HEK293 (cell line): ENCODE data around the gene CDCA4.
A peak's percentile ranks its signal among the peaks of the same experiment; 100 is the strongest.

Experiments used
- CTCF ChIA-PET: fragments of 350-600 bp; formaldehyde crosslinking; extraction: SDS; loops from one replicate; lab custom pipeline; 2021; ENCODE audit warnings: antibody characterized with exemption; lab: Yijun Ruan, JAX
- POLR2A ChIA-PET: fragments of 300-600 bp; formaldehyde crosslinking; extraction: SDS; loops from one replicate; lab custom pipeline; 2020; ENCODE audit warnings: antibody characterized with exemption, inconsistent platforms; lab: Yijun Ruan, JAX
- H3K27ac ChIP-seq: fragments of 200-500 bp; sonication (Bioruptor generic); 2 replicates; pipeline ENCODE4 v1.5.1; 2014; ENCODE audit warnings: low read depth, low read length, control low read depth, inconsistent platforms; ENCODE audit errors: extremely low read depth
- H3K36me3 ChIP-seq, 2 experiments: fragments of 200-500 bp in 1 of 2; sonication (Bioruptor generic) in 1 of 2; 1 replicate in 1 of 2; 2 replicates in 1 of 2; pipeline ENCODE4 v1.5.1; 2014 to 2017; ENCODE audit warnings: inconsistent platforms in 2 of 2, low read length in 2 of 2; ENCODE audit not compliant: control insufficient read depth in 2 of 2, insufficient read depth in 1 of 2
- H3K4me1 ChIP-seq: fragments of 200-500 bp; sonication (Bioruptor generic); 2 replicates; pipeline ENCODE4 v1.5.1; 2014; ENCODE audit warnings: mild to moderate bottlenecking, low read length, inconsistent platforms; ENCODE audit not compliant: control insufficient read depth, insufficient read depth
- H3K4me3 ChIP-seq: 2 replicates; pipeline ENCODE4 v1.5.1; 2011; ENCODE audit warnings: low read depth, mild to moderate bottlenecking, control low read depth, low read length, moderate library complexity
- H3K9me3 ChIP-seq: fragments of 200-500 bp; sonication (Bioruptor generic); 2 replicates; pipeline ENCODE4 v1.5.1; 2014; ENCODE audit warnings: low read depth, low read length, inconsistent platforms; ENCODE audit not compliant: control insufficient read depth, insufficient read depth
- EGR2 ChIP-seq: fragments of 450-650 bp; formaldehyde crosslinking; IDR thresholded peaks from 2 replicates; pipeline ENCODE4 v1.5.1; 2016; ENCODE audit warnings: low read depth, missing biosample characterization, missing genetic modification characterization
- GLIS1 ChIP-seq: fragments of 450-650 bp; formaldehyde crosslinking; IDR thresholded peaks from 2 replicates; pipeline ENCODE4 v1.5.1; 2016; ENCODE audit warnings: missing biosample characterization, missing genetic modification characterization
- GLIS2 ChIP-seq: fragments of 450-650 bp; formaldehyde crosslinking; IDR thresholded peaks from 2 replicates; pipeline ENCODE4 v1.5.1; 2016; ENCODE audit warnings: missing biosample characterization, missing genetic modification characterization
- KLF1 ChIP-seq: fragments of 450-650 bp; formaldehyde crosslinking; IDR thresholded peaks from 2 replicates; pipeline ENCODE4 v1.5.1; 2016; ENCODE audit warnings: missing biosample characterization, missing genetic modification characterization
- KLF16 ChIP-seq: fragments of 450-650 bp; formaldehyde crosslinking; IDR thresholded peaks from 2 replicates; pipeline ENCODE4 v1.5.1; 2017; ENCODE audit warnings: missing biosample characterization, missing genetic modification characterization
- OSR2 ChIP-seq: fragments of 450-650 bp; formaldehyde crosslinking; IDR thresholded peaks from 2 replicates; pipeline ENCODE4 v1.5.1; 2016; ENCODE audit warnings: missing biosample characterization, missing genetic modification characterization
- REPIN1 ChIP-seq: fragments of 450-650 bp; formaldehyde crosslinking; IDR thresholded peaks from 2 replicates; pipeline ENCODE4 v1.5.1; 2017; ENCODE audit warnings: missing biosample characterization, missing genetic modification characterization, low read depth
- SCRT1 ChIP-seq: fragments of 450-650 bp; formaldehyde crosslinking; IDR thresholded peaks from 2 replicates; pipeline ENCODE4 v1.5.1; 2016; ENCODE audit warnings: missing biosample characterization, missing genetic modification characterization, borderline replicate concordance
- SP3 ChIP-seq: fragments of 450-650 bp; formaldehyde crosslinking; IDR thresholded peaks from 2 replicates; pipeline ENCODE4 v1.5.1; 2016; ENCODE audit warnings: missing biosample characterization, missing genetic modification characterization
- TCF7L2 ChIP-seq: IDR thresholded peaks from 2 replicates; pipeline ENCODE4 v1.6.1; 2011; ENCODE audit warnings: low read depth, mild to moderate bottlenecking, inconsistent platforms, low read length, moderate library complexity, borderline replicate concordance
- WT1 ChIP-seq: fragments of 450-650 bp; formaldehyde crosslinking; IDR thresholded peaks from 2 replicates; pipeline ENCODE4 v1.5.1; 2016; ENCODE audit warnings: missing biosample characterization, missing genetic modification characterization
- ZBTB17 ChIP-seq: fragments of 450-650 bp; formaldehyde crosslinking; IDR thresholded peaks from 2 replicates; pipeline ENCODE4 v1.5.1; 2016; ENCODE audit warnings: missing biosample characterization, missing genetic modification characterization
- ZFHX2 ChIP-seq: fragments of 450-650 bp; formaldehyde crosslinking; conservative IDR thresholded peaks from 2 replicates; pipeline ENCODE4 v1.5.1; 2016; ENCODE audit warnings: missing biosample characterization, missing genetic modification characterization
- ZFP3 ChIP-seq: fragments of 450-650 bp; formaldehyde crosslinking; IDR thresholded peaks from 2 replicates; pipeline ENCODE4 v1.5.1; 2016; ENCODE audit warnings: low read depth, missing biosample characterization, missing genetic modification characterization
- ZIC2 ChIP-seq: fragments of 450-650 bp; formaldehyde crosslinking; IDR thresholded peaks from 2 replicates; pipeline ENCODE4 v1.5.1; 2016; ENCODE audit warnings: missing biosample characterization, missing genetic modification characterization
- ZNF202 ChIP-seq: fragments of 450-650 bp; formaldehyde crosslinking; IDR thresholded peaks from 2 replicates; pipeline ENCODE4 v1.5.1; 2016; ENCODE audit warnings: missing biosample characterization, missing genetic modification characterization, borderline replicate concordance
- ZNF211 ChIP-seq: fragments of 450-650 bp; formaldehyde crosslinking; IDR thresholded peaks from 2 replicates; pipeline ENCODE4 v1.5.1; 2016; ENCODE audit warnings: low read depth, missing biosample characterization, missing genetic modification characterization
- ZNF341 ChIP-seq: fragments of 450-650 bp; formaldehyde crosslinking; IDR thresholded peaks from 2 replicates; pipeline ENCODE4; 2016; ENCODE audit warnings: low read depth, missing biosample characterization, missing genetic modification characterization
- ZNF354C ChIP-seq: fragments of 450-650 bp; formaldehyde crosslinking; IDR thresholded peaks from 2 replicates; pipeline ENCODE4 v1.5.1; 2016; ENCODE audit warnings: missing biosample characterization, missing genetic modification characterization, low read depth, borderline replicate concordance
- ZNF423 ChIP-seq: fragments of 450-650 bp; formaldehyde crosslinking; IDR thresholded peaks from 2 replicates; pipeline ENCODE4 v1.5.1; 2016; ENCODE audit warnings: missing biosample characterization, missing genetic modification characterization
- ZNF521 ChIP-seq: fragments of 450-650 bp; formaldehyde crosslinking; IDR thresholded peaks from 2 replicates; pipeline ENCODE4 v1.5.1; 2017; ENCODE audit warnings: missing biosample characterization, mild to moderate bottlenecking, missing genetic modification characterization
- ZNF549 ChIP-seq: fragments of 450-650 bp; IDR thresholded peaks from 2 replicates; pipeline ENCODE4 v1.5.1; 2018; ENCODE audit warnings: missing biosample characterization, missing genetic modification characterization, mild to moderate bottlenecking, inconsistent platforms, moderate library complexity
- ZNF596 ChIP-seq: fragments of 450-650 bp; IDR thresholded peaks from 2 replicates; pipeline ENCODE4 v1.5.0; 2018; ENCODE audit warnings: missing biosample characterization, mild to moderate bottlenecking, missing genetic modification characterization, moderate library complexity
- ZNF626 ChIP-seq: fragments of 450-650 bp; sonication (Bioruptor Pico); formaldehyde crosslinking; IDR thresholded peaks from 2 replicates; pipeline ENCODE4 v1.5.1; 2018; ENCODE audit warnings: missing biosample characterization, missing genetic modification characterization, inconsistent platforms
- ZNF707 ChIP-seq: fragments of 450-650 bp; formaldehyde crosslinking; IDR thresholded peaks from 2 replicates; pipeline ENCODE4 v1.5.1; 2016; ENCODE audit warnings: missing biosample characterization, missing genetic modification characterization
- ZNF791 ChIP-seq: fragments of 450-650 bp; formaldehyde crosslinking; IDR thresholded peaks from 2 replicates; pipeline ENCODE4 v1.5.1; 2016; ENCODE audit warnings: missing biosample characterization, missing genetic modification characterization
- TF ChIP-seq, protein P1 (sequence below): fragments of 450-650 bp; formaldehyde crosslinking; IDR thresholded peaks from 2 replicates; pipeline ENCODE4 v1.5.1; 2016; ENCODE audit warnings: missing biosample characterization, missing genetic modification characterization
- TF ChIP-seq, protein P2 (sequence below): fragments of 450-650 bp; formaldehyde crosslinking; IDR thresholded peaks from 2 replicates; pipeline ENCODE4 v1.5.1; 2016; ENCODE audit warnings: missing biosample characterization, missing genetic modification characterization, low read depth
- TF ChIP-seq, protein P3 (sequence below): fragments of 450-650 bp; formaldehyde crosslinking; IDR thresholded peaks from 2 replicates; pipeline ENCODE4 v1.5.1; 2016; ENCODE audit warnings: missing biosample characterization, missing genetic modification characterization
- TF ChIP-seq, protein P4 (sequence below): fragments of 450-650 bp; formaldehyde crosslinking; IDR thresholded peaks from 2 replicates; pipeline ENCODE4 v1.5.1; 2017; ENCODE audit warnings: missing biosample characterization, missing genetic modification characterization

Gene CDCA4

DNA sequence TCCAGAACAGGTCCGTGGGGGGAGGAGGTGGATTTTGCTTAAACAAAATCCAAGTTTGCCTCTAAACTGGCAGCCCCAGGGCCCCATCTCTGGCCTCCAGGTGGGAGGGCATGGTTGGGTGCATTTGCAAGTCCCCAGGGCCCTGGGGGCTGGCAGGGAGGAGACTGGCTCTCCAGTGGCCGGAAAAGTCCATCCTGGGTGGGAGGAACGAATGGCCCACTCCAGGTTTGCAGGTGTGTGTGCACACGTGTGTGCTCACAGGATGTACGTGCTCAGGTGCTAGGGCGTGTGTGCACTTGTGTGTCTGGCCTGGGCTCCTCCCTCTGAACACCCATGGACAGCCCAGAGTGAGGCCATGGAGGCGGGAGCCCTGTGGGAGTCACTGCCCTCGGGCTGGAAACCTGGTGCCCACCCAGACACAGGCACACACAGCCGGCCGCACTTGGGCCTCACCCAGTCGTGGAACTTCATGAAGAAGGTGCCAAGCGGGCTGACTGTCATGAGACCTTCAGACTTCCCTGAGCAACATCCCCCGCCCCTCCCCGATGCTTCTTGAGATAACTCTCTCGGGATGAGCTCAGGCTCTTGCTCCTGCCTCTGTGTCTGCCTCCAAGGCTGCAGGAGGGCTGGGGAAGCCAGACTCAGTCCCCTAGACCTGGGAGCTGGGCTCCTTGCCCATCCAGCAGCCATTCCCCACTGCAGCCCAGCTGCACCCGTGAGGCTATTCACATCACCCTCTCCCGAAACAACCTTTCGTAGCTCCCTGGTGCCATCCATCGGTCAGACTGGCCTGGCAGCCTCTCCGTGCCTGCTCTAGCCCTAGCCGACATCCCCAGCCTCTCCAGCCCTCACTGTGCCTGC lies 52.1 kb downstream of the CDCA4 start (continued):
- TF ChIP-seq, protein P1, sequence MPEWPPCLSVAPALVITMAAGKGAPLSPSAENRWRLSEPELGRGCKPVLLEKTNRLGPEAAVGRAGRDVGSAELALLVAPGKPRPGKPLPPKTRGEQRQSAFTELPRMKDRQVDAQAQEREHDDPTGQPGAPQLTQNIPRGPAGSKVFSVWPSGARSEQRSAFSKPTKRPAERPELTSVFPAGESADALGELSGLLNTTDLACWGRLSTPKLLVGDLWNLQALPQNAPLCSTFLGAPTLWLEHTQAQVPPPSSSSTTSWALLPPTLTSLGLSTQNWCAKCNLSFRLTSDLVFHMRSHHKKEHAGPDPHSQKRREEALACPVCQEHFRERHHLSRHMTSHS (tag by site-specific recombination): no peak
- TF ChIP-seq ZNF707: no peak
- peak; percentile 73 for TF ChIP-seq ZBTB17 (tag by site-specific recombination)
- TF ChIP-seq, protein P2, sequence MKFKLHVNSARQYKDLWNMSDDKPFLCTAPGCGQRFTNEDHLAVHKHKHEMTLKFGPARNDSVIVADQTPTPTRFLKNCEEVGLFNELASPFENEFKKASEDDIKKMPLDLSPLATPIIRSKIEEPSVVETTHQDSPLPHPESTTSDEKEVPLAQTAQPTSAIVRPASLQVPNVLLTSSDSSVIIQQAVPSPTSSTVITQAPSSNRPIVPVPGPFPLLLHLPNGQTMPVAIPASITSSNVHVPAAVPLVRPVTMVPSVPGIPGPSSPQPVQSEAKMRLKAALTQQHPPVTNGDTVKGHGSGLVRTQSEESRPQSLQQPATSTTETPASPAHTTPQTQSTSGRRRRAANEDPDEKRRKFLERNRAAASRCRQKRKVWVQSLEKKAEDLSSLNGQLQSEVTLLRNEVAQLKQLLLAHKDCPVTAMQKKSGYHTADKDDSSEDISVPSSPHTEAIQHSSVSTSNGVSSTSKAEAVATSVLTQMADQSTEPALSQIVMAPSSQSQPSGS (tag by site-specific recombination): no peak
- TF ChIP-seq KLF1 (tag by site-specific recombination): peak; percentile 81
- TF ChIP-seq, protein P3, sequence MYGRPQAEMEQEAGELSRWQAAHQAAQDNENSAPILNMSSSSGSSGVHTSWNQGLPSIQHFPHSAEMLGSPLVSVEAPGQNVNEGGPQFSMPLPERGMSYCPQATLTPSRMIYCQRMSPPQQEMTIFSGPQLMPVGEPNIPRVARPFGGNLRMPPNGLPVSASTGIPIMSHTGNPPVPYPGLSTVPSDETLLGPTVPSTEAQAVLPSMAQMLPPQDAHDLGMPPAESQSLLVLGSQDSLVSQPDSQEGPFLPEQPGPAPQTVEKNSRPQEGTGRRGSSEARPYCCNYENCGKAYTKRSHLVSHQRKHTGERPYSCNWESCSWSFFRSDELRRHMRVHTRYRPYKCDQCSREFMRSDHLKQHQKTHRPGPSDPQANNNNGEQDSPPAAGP: peak; percentile 75; the same call in 1 of the 2 replicates
- peak; percentile 20; the same call in 1 of the 2 replicates for TF ChIP-seq GLIS2 (tag by site-specific recombination)
- no peak for TF ChIP-seq ZNF202 (tag by site-specific recombination)
- no peak for TF ChIP-seq ZNF596 (tag by site-specific recombination)
- TF ChIP-seq KLF16: no peak
- TF ChIP-seq ZNF626 (tag by site-specific recombination): no peak
- TF ChIP-seq, protein P4, sequence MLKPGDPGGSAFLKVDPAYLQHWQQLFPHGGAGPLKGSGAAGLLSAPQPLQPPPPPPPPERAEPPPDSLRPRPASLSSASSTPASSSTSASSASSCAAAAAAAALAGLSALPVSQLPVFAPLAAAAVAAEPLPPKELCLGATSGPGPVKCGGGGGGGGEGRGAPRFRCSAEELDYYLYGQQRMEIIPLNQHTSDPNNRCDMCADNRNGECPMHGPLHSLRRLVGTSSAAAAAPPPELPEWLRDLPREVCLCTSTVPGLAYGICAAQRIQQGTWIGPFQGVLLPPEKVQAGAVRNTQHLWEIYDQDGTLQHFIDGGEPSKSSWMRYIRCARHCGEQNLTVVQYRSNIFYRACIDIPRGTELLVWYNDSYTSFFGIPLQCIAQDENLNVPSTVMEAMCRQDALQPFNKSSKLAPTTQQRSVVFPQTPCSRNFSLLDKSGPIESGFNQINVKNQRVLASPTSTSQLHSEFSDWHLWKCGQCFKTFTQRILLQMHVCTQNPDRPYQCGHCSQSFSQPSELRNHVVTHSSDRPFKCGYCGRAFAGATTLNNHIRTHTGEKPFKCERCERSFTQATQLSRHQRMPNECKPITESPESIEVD (tag by site-specific recombination): no peak
- peak; percentile 31; the same call in 1 of the 2 replicates for TF ChIP-seq ZIC2 (tag by site-specific recombination)
- TF ChIP-seq ZFHX2 (tag by site-specific recombination): peak; percentile 76; the same call in 1 of the 2 replicates
- peak; percentile 68; the same call in 1 of the 2 replicates for TF ChIP-seq EGR2
- no peak for TF ChIP-seq REPIN1 (tag by site-specific recombination)
- TF ChIP-seq SCRT1 (tag by site-specific recombination): no peak
- peak; percentile 51 for TF ChIP-seq WT1 (tag by site-specific recombination)
- TF ChIP-seq SP3 (tag by site-specific recombination): peak; percentile 50; the same call in 1 of the 2 replicates
- 0 out of 2 replicates have a peak, but pooled peaks have one; percentile 5 for TF ChIP-seq ZNF341 (tag by site-specific recombination)
- TF ChIP-seq ZNF549 (tag by site-specific recombination): no peak
- no peak for TF ChIP-seq ZNF791 (tag by site-specific recombination)

DNA sequence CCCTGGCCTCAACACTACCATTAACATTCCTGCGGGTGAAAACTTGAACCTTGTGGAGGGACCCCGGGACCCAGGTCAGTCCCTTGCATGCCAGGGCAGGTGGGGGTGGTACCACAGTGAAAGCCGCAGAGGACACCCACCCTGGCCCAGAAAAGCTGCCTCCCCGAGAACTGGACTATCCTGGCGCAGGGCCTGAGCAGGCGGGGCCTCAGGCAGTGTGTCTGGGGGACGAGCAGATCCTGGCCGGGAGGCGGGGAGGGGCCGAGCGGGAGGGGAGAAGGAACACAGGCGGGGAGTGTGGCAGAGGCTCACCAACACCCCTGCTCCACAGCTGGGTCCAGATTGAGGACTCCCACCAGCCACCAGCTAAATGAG lies 52.7 kb downstream of the CDCA4 start:
- Histone ChIP-seq H3K4me3 (no peak overlapping the region), H3K4me1 (peaks cover 11% of the 10 kb centered on the region), H3K36me3 (no peaks in the 10 kb centered on the region), H3K9me3 (no peaks in the 10 kb centered on the region), H3K27ac (peak overlapping the region; percentile 37; the same call in 1 of the 2 replicates)
- CTCF ChIA-PET: interaction anchor here (0.5 kb wide), 1 partner anchor 113 kb away, joined by 3 read pairs; no protein-coding TSS in a partner anchor
- POLR2A ChIA-PET: no interaction called here
- TF ChIP-seq ZNF521 (no peak), OSR2 (no peak), ZNF423 (tag by site-specific recombination) (no peak), TCF7L2 (no peak), ZNF211 (tag by site-specific recombination) (no peak), GLIS1 (tag by site-specific recombination) (peak; percentile 71), ZNF341 (tag by site-specific recombination) (peak; percentile 36; the same call in 1 of the 2 replicates), ZNF354C (tag by site-specific recombination) (no peak), ZFP3 (tag by site-specific recombination) (no peak)
